ENCODE data around the gene PARD6G. TPM values are rescaled to one million over a fixed set of nuclear protein-coding genes. Genes with fewer than 3 reads are reported as not detected.
"Not testable (repeated sequence)": the region's sequence is repeated elsewhere in the genome, so short reads cannot be mapped to it uniquely, and the experiment has no call there.

PARD6G gene
- total RNA-seq, 4 donors from 2014 or later, result 24.3 to 37.8 (median 33.1) TPM

DNA sequence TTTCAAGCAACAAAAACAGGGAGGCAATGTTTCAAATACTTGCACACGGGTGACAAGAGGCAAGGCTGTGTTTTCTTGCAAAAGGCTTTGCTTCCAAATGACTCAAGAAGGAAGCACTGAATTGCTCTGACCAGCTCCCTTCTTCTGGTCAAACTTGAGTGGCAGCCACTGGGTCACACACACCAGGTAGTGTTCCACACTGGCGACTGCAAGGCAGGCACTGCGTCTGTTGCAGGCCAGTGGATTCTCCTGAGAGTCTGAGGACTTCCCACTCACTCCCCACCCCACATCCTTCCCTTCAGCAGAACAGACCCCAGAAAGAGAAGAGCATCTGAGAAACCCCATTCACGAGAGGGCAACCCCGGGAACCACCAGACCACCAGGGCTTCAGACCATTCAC, 19.8 kb downstream of the PARD6G start:
- no peak for DNase-seq

GRCh38 chr18:80225685-80226084, 21.6 kb downstream of the PARD6G start:
- Histone ChIP-seq H3K4me1 (peaks cover 11 to 73% (median 18%) of the 10 kb centered on the region in 3 donors), H3K27ac (no peak overlapping the region), H3K27me3 (no peaks in the 10 kb centered on the region), H3K4me3 (no peak overlapping the region), H3K36me3 (no peaks in the 10 kb centered on the region), H3K9me3 (no peaks in the 10 kb centered on the region)
- DNase-seq, result no peak
- WGBS, 2 donors, result 63 to 78% methylated on average over 4 of the region's 4 CpGs
- no peak for TF ChIP-seq CTCF (IDR thresholded peaks at IDR 0.05)
- TF ChIP-seq POLR2A (IDR thresholded peaks at IDR 0.05), result no peak
- intact Hi-C loops (cut with DNase I), result no loop called here

More for the DNA sequence above, 19.8 kb downstream of the PARD6G start:
- Histone ChIP-seq H3K27me3 (no peaks in the 10 kb centered on the region), H3K27ac (peak overlapping the region in 3 of 4 donors; percentile 8 to 56 (median 34)), H3K4me3 (no peak overlapping the region), H3K36me3 (no peaks in the 10 kb centered on the region), H3K4me1 (peaks cover 11 to 85% (median 20%) of the 10 kb centered on the region in 3 donors), H3K9me3 (no peaks in the 10 kb centered on the region)
- intact Hi-C loops (cut with DNase I), result no loop called here
- WGBS, 2 donors, result 81 to 83% methylated on average over 2 to 4 of the region's 5 CpGs
- no peak for TF ChIP-seq CTCF (IDR thresholded peaks at IDR 0.05)
- TF ChIP-seq POLR2A (IDR thresholded peaks at IDR 0.05), result no peak

DNA sequence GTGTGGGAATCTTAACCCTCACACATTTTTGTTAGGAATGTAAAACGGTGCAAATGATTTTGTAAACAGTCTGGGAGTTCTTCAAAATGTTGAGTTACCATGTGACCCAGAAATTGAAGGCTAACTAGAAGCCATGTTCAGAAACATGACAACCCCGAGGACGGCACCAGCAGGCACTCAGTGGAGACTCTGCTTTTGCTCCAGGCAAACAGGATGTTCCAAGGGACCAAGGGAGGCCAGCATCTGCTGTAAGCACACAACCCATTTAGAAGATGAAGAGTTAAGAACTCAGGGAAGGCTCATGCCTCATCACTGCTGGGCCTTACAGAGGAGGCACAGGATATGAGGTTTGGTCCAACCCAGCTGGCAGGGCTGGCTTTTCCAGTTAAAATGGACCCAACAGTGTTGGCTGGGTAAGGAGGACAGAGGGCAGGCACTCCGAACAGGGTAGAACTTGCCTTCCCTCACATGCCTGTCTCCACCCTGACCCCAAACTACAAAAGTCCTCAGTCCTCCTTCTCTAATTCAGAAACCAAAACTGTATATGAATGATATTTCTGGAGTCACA, 23.6 kb downstream of the PARD6G start:
- TF ChIP-seq CTCF (IDR thresholded peaks at IDR 0.05) (no peak), POLR2A (IDR thresholded peaks at IDR 0.05) (no peak)
- WGBS, 2 donors, result 53 to 59% methylated on average over 4 of the region's 4 CpGs
- no peaks in the 10 kb centered on the region for H3K27me3 ChIP-seq
- no peaks in the 10 kb centered on the region for H3K36me3 ChIP-seq
- DNase-seq, result no peak
- intact Hi-C loops (cut with DNase I), result no loop called here
- H3K27ac ChIP-seq, result peak overlapping the region in 3 of 4 donors; percentile 28 to 66 (median 61)
- no peaks in the 10 kb centered on the region for H3K9me3 ChIP-seq
- H3K4me3 ChIP-seq, result no peak overlapping the region
- H3K4me1 ChIP-seq, result peaks cover 0 to 53% (median 6%) of the 10 kb centered on the region in 3 donors

GRCh38 chr18:80219488-80219887, 27.8 kb downstream of the PARD6G start:
- H3K4me3 ChIP-seq; DNase-seq; H3K27me3 ChIP-seq; H3K27ac ChIP-seq; intact Hi-C loops (cut with DNase I); H3K9me3 ChIP-seq; H3K36me3 ChIP-seq: not testable (repeated sequence)
- H3K4me1 ChIP-seq, result peaks cover 0 to 15% (median 6%) of the 10 kb centered on the region in 3 donors
- 93 to 97% methylated on average over 4 of the region's 4 CpGs for WGBS, 2 donors

DNA sequence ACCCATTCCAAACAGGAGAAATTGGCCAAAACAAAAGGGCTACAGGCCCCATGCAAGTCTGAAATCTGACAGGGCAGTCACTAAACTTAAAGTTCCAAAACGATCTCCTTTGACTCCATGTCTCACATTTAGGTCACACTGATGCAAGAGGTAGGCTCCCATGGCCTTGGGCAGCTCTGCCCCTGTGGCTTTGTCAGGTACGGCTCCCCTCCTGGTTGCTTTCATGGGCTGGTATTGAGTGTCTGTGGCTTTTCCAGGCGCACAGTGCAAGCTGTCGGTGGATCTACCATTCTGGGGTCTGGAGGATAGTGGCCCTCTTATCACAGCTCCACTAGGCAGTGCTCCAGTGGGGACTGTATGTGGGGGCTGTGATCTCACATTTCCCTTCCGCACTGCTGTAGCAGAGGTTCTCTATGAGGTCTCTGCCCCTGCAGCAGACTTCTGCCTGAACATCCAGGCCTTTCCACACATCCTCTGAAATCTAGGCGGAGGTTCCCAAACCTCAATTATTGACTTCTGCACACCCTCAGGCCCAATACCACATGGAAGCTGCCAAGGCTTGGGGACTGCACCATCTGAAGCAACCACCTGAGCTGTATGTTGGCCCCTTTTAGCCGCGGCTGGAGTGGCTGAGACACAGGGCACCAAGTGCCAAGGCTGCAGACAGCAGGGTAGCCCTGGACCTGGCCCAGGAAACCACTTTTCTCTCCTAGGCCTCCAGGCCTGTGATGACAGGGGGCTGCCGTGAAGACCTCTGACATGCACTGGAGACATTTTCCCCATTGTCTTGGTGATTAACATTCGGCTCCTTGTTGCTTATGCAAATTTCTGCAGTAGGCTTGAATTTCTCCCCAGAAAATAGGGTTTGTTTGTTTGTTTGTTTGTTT, 28.7 kb downstream of the PARD6G start:
- Histone ChIP-seq H3K27me3 (no peaks in the 10 kb centered on the region), H3K9me3 (no peaks in the 10 kb centered on the region), H3K36me3 (no peaks in the 10 kb centered on the region), H3K27ac (no peak overlapping the region), H3K4me3 (no peak overlapping the region), H3K4me1 (peaks cover 0 to 6% (median 3%) of the 10 kb centered on the region in 3 donors)
- WGBS, 2 donors, result 88 to 90% methylated on average over 3 to 7 of the region's 10 CpGs
- intact Hi-C loops (cut with DNase I), result no loop called here
- DNase-seq, result no peak
- TF ChIP-seq POLR2A (IDR thresholded peaks at IDR 0.05) (no peak), CTCF (IDR thresholded peaks at IDR 0.05) (no peak)
